PFSK-1 (cell line): ENCODE data around the gene STARD5.

ENCODE experiments used
- FOXP2 ChIP-seq: optimal IDR thresholded peaks from 2 replicates; pipeline ENCODE3; 2011; ENCODE audit warnings: borderline replicate concordance, control low read depth, inconsistent platforms; ENCODE audit not compliant: insufficient read depth; ENCODE audit errors: extremely low read length, extremely low read depth
- POLR2AphosphoS5 ChIP-seq: IDR thresholded peaks from 2 replicates; pipeline ENCODE4 v1.6.1; 2012; ENCODE audit warnings: low read depth, mild to moderate bottlenecking, control low read depth, low read length, moderate library complexity
- REST ChIP-seq, 2 experiments: IDR thresholded peaks; 2 replicates each; pipeline versions ENCODE4 v1.6.1 to v1.8.0; 2011 to 2012; ENCODE audit warnings: low read depth in 2 of 2, low read length in 2 of 2, control low read depth in 1 of 2, inconsistent platforms in 1 of 2, mild to moderate bottlenecking in 1 of 2, moderate library complexity in 1 of 2; ENCODE audit not compliant: insufficient read depth in 1 of 2
- SIN3A ChIP-seq: IDR thresholded peaks from 2 replicates; pipeline ENCODE4 v1.6.1; 2012; ENCODE audit warnings: mild to moderate bottlenecking, low read length, moderate library complexity, borderline replicate concordance; ENCODE audit not compliant: insufficient read depth
- TAF1 ChIP-seq: IDR thresholded peaks from 2 replicates; pipeline ENCODE4 v1.6.1; 2012; ENCODE audit warnings: low read length, control low read depth, borderline replicate concordance; ENCODE audit not compliant: insufficient read depth

Gene STARD5

GRCh38 chr15:81304226-81304625, 19.7 kb downstream of the STARD5 start:
- TF ChIP-seq POLR2AphosphoS5: no peak
- peak; percentile 34 for TF ChIP-seq FOXP2

GRCh38 chr15:81303244-81304225, 20.4 kb downstream of the STARD5 start:
- TF ChIP-seq FOXP2: no peak
- no peak for TF ChIP-seq POLR2AphosphoS5
- no peak for TF ChIP-seq TAF1
- no peak for TF ChIP-seq SIN3A
- no peak for TF ChIP-seq REST (IDR thresholded peaks at IDR 0.05; ENCODE audit: insufficient read depth in 1 of 2, low read depth in 2 of 2, low read length in 2 of 2)

GRCh38 chr15:81302701-81303109, 21.2 kb downstream of the STARD5 start:
- TF ChIP-seq SIN3A (no peak), FOXP2 (no peak), REST (IDR thresholded peaks at IDR 0.05; ENCODE audit: insufficient read depth in 1 of 2, low read depth in 2 of 2, low read length in 2 of 2) (no peak), POLR2AphosphoS5 (no peak), TAF1 (no peak)

- TF ChIP-seq POLR2AphosphoS5: no peak
- no peak for TF ChIP-seq REST (IDR thresholded peaks at IDR 0.05; ENCODE audit: insufficient read depth in 1 of 2, low read depth in 2 of 2, low read length in 2 of 2)
- TF ChIP-seq FOXP2: no peak
- TF ChIP-seq SIN3A: no peak
- TF ChIP-seq TAF1: no peak
Measured at GRCh38 chr15:81301815-81302399, 22.0 kb downstream of the STARD5 start.

GRCh38 chr15:81301385-81301784, 22.6 kb downstream of the STARD5 start:
- TF ChIP-seq TAF1 (no peak), POLR2AphosphoS5 (no peak), SIN3A (no peak), REST (IDR thresholded peaks at IDR 0.05; ENCODE audit: insufficient read depth in 1 of 2, low read depth in 2 of 2, low read length in 2 of 2) (no peak), FOXP2 (no peak)
